Ectodermal cell (in vitro differentiated cells): ENCODE results near the gene TAX1BP3.

ENCODE experiments used
- H3K27ac ChIP-seq: 2 replicates; pipeline ENCODE4 v1.7.0; 2013; ENCODE audit warnings: mild to moderate bottlenecking, low read depth, low read length; ENCODE audit not compliant: insufficient read depth, poor library complexity, severe bottlenecking
- H3K27me3 ChIP-seq: 2 replicates; pipeline ENCODE4 v1.7.0; 2013; ENCODE audit warnings: mild to moderate bottlenecking, low read length; ENCODE audit not compliant: insufficient read depth, control insufficient read depth, poor library complexity, severe bottlenecking
- H3K36me3 ChIP-seq: one replicate; pipeline ENCODE4 v1.7.0; 2013; ENCODE audit warnings: low read length; ENCODE audit not compliant: control insufficient read depth, insufficient read depth
- H3K4me1 ChIP-seq: one replicate; pipeline ENCODE4 v1.7.0; 2013; ENCODE audit warnings: low read length; ENCODE audit not compliant: control insufficient read depth, insufficient read depth
- H3K4me3 ChIP-seq: 2 replicates; pipeline ENCODE4 v1.7.0; 2013; ENCODE audit warnings: low read depth, low read length, control low read depth; ENCODE audit not compliant: insufficient read depth
- H3K9me3 ChIP-seq: 2 replicates; pipeline ENCODE4 v1.7.0; 2013; ENCODE audit warnings: mild to moderate bottlenecking, low read length, moderate library complexity; ENCODE audit not compliant: control insufficient read depth
- WGBS, 2 experiments: methylation state at CpG; one replicate each; pipeline ENCODE4 v1.1.7; 2013; ENCODE audit warnings: missing lambda C conversion rate in 2 of 2; 5-methylcytosine and 5-hydroxymethylcytosine counted together

The TAX1BP3 gene

DNA sequence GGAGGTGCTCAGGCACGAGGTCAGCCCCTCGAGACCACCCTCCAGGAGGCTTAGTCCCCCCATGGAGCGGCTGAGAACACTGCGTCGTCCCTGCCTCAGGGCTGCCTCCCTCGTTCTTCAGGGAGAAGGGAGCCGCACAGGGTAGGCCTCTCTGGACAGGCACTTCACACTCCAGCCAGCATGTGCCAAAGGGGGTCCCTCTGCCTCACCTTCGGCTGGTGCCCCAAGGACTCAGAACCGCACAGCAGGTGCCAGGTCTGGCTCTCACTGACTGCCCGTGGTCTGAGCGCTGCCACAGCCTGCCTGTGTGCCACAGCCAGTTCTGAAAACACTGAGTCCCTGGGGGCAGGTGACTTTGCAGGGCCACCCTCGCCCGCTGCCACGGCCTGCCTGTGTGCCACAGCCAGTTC, 20.5 kb upstream of the TAX1BP3 start:
- peaks cover 3% of the 10 kb centered on the region for H3K27me3 ChIP-seq
- no peaks in the 10 kb centered on the region for H3K36me3 ChIP-seq
- H3K9me3 ChIP-seq = no peaks in the 10 kb centered on the region
- H3K4me1 ChIP-seq = peaks cover 4% of the 10 kb centered on the region
- H3K4me3 ChIP-seq = no peak overlapping the region
- 72 to 76% methylated on average over 11 to 12 of the region's 14 CpGs for WGBS, 2 experiments
- H3K27ac ChIP-seq = no peak overlapping the region

DNA sequence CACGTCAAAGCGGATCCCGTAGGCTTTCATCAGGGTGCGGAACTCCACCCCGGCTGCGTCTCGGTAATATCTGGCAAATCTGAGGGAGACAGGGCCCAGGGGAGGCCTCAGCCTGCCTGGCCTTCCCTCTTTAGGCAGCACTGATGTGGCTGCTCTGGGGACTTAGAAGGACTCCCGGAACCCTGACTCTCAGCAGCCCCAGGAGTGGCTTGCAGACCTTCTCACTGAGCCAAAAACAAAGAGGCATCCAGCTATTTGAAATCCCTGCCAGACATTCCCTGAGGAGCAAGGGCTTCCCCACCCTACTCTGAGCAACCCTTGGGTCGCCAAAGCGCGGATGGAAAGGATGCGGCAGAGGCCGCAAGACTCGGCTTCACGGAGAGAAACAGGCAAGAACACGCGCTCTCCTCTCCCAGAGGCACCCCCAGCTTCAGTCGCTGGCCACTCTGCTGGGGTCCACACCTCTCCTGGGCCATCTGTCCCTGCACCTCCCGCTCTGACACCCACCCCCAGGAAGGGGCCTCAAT, 19.7 kb upstream of the TAX1BP3 start:
- no peak overlapping the region for H3K4me3 ChIP-seq

DNA sequence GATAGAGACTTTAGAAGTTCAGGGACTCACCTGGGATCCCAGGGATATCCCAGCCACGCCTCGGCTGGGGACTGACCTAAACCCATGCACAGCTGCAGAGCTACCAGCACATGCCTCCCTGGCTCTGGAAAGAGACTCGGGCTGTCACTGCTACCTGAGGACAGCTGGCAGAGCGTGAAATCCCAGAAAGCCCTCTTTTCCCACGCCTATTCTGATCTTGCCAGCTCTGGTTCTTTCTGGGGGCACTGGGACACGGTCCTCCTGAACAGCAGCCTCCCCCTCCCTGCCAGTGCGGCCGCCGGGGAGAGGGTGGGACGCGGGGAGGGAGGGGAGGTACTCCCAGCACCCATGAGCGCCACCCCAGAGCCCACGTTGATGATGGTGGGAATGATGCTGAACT, 16.8 kb upstream of the TAX1BP3 start:
- Histone ChIP-seq H3K27ac (no peak overlapping the region), H3K9me3 (no peaks in the 10 kb centered on the region), H3K27me3 (no peaks in the 10 kb centered on the region), H3K36me3 (no peaks in the 10 kb centered on the region), H3K4me3 (no peak overlapping the region), H3K4me1 (peaks cover 4% of the 10 kb centered on the region)
- 86 to 87% methylated on average over 12 to 13 of the region's 13 CpGs for WGBS, 2 experiments

More for the DNA sequence above, 19.7 kb upstream of the TAX1BP3 start:
- Histone ChIP-seq H3K36me3 (no peaks in the 10 kb centered on the region), H3K9me3 (no peaks in the 10 kb centered on the region), H3K27ac (no peak overlapping the region), H3K27me3 (no peaks in the 10 kb centered on the region), H3K4me1 (peaks cover 4% of the 10 kb centered on the region)
- WGBS, 2 experiments = 66 to 69% methylated on average over 19 of the region's 19 CpGs

DNA sequence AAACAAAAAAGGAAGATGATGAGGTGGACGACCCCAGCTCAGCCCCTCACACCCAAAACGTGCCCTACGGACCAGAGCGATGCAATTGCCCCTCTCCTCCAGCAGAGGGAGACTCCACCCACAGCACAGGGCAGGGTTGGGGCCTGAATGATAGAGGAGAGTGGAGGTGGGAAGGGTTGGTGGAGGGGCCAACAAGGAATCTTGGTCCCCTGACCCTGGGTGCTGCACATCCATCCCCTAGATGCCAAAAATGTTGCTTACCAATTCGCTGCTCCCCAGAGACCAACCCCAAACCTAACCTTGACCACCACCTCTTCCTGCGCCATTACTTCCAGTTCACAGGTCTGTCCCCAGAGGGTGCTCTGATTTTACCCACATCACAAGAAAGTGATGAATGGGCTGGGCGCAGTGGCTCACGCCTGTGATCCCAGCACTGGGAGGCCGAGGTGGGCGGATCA, 14.7 kb upstream of the TAX1BP3 start:
- 40 to 44% methylated on average over 10 of the region's 10 CpGs for WGBS, 2 experiments
- Histone ChIP-seq H3K9me3 (no peaks in the 10 kb centered on the region), H3K27me3 (no peaks in the 10 kb centered on the region), H3K4me1 (no peaks in the 10 kb centered on the region), H3K4me3 (no peak overlapping the region), H3K27ac (no peak overlapping the region), H3K36me3 (no peaks in the 10 kb centered on the region)

DNA sequence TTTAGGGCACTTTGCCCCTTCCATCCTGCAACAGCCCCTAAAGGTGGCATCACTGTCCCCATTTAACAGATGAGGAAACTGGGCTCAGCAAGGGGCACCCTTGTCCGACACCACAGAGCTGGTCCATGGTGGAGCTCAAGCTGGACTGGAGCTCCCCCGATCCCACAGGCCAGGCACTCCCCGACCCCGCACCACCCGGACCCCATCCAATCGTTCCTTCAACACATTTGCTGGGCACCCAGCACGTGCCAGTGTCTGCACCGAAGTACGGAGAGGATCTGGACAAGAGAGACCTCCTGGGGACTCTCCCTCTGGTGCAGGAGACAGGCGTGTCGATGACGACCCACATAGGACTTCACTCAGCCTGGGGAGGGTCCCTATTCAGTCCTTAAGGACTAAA, 13.7 kb upstream of the TAX1BP3 start:
- Histone ChIP-seq H3K27me3 (no peaks in the 10 kb centered on the region), H3K27ac (no peak overlapping the region), H3K9me3 (no peaks in the 10 kb centered on the region), H3K4me3 (no peak overlapping the region), H3K36me3 (no peaks in the 10 kb centered on the region), H3K4me1 (no peaks in the 10 kb centered on the region)
- 93 to 95% methylated on average over 12 of the region's 12 CpGs for WGBS, 2 experiments

DNA sequence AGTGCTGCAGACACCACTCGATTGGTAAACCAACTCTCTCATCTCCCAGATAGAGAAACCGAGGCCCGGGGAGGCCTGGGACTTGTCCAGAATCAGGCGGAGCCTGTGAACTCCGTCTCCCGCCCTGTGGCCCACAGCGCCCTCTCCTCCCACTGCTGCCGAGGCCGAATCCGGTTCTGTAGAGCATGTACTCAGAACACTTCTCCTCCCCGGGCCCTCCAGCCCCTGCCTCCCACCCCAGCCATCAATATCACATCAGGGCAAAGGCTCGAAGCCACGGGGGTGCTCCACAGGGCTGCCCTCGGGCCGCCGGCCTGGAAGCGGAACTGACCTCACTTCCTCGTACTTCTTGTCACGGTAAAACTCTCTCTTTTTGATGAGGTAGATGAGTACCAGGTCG, 13.2 kb upstream of the TAX1BP3 start:
- H3K9me3 ChIP-seq = no peaks in the 10 kb centered on the region
- H3K4me3 ChIP-seq = no peak overlapping the region
- H3K27ac ChIP-seq = no peak overlapping the region
- no peaks in the 10 kb centered on the region for H3K4me1 ChIP-seq
- 89 to 91% methylated on average over 20 of the region's 20 CpGs for WGBS, 2 experiments
- H3K27me3 ChIP-seq = no peaks in the 10 kb centered on the region
- no peaks in the 10 kb centered on the region for H3K36me3 ChIP-seq

DNA sequence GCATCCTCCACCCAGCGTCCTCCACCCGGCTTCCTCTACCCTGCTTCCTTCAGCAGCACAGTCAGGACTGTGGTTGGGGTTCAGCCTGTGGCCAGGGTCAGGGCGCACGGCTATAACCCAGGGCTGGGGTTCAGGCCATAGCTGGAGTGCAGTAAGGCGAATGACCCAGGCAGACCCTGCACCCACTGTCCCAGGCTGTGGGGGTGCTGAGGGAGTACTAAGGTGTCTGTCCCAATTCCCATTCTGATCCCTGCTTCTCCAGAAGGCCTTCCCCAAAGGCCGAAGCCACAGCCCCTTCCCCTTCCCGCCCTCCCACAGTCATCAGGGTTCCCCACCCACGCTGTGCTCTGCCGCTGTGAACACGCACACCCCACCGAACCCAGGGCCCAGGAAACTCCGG, 12.7 kb upstream of the TAX1BP3 start:
- no peaks in the 10 kb centered on the region for H3K4me1 ChIP-seq
- no peaks in the 10 kb centered on the region for H3K27me3 ChIP-seq
- H3K27ac ChIP-seq = no peak overlapping the region
- no peak overlapping the region for H3K4me3 ChIP-seq
- no peaks in the 10 kb centered on the region for H3K36me3 ChIP-seq
- H3K9me3 ChIP-seq = no peaks in the 10 kb centered on the region
- 94 to 95% methylated on average over 12 of the region's 12 CpGs for WGBS, 2 experiments

DNA sequence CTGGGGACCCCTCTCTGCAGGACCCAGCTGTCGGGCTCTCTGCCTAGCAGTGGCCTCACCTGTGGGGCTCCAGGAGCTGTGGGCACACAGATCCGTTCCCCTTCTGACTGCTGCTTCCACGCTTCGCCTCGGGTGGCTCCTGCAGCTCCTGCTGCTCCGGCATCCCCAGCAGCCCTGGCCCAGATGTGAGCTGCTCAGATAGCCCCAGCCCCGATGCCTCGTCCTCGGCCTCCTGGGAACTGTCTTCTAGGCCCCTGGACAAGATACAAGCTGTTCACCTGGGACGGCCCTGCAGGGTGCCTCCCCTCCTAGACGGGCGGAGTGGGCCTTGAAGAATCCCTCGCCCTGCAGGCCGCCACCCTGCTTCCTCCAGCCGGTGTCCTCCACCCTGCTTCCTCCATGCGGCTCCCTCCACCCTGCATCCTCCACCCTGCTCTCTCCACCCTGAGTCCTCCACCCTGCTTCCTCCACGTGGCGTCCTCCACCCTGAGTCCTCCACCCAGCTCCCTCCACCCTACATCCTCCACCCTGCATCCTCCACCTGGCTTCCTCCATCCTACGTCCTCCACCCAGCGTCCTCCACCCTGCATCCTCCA, 11.3 kb upstream of the TAX1BP3 start:
- H3K9me3 ChIP-seq = no peaks in the 10 kb centered on the region
- no peak overlapping the region for H3K4me3 ChIP-seq
- no peaks in the 10 kb centered on the region for H3K36me3 ChIP-seq
- no peaks in the 10 kb centered on the region for H3K27me3 ChIP-seq
- 87% methylated on average over 20 of the region's 20 CpGs for WGBS, 2 experiments
- no peaks in the 10 kb centered on the region for H3K4me1 ChIP-seq
- H3K27ac ChIP-seq = no peak overlapping the region

DNA sequence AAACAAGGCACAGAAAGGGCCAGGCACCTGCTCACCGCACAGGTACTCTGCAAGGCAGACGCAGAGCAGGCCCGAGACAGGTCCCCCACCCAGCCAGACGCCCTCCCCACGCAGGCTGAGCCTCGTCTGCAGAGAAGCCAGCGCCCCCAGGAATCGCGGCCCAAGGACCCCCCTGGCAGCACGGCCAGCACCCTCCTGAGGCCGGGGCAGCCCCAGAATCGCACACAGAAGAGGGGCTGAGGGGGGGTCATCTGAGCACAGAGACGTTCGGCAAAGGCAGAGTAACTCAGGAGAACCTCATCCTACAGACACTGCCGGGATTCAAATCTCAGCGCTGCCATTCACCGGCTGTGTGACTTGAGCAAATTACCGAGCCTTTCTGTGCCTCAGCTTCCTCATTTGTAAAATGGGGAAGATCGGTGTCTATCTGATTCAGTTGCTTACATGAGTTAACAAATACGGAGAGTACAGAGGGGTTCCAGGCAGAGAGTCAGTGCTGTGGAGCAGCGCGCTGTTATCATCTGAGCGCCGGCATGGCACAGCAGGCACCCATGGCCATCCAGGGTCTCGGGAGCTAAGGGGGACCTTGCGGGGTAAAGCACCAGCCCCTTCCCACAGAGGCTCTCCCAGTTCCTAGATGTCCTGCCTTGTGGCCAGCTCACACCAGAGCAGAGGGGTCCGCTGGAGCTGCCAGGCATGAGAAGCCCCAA, 10.6 kb upstream of the TAX1BP3 start:
- Histone ChIP-seq H3K4me1 (no peaks in the 10 kb centered on the region), H3K27ac (no peak overlapping the region), H3K9me3 (no peaks in the 10 kb centered on the region), H3K36me3 (no peaks in the 10 kb centered on the region), H3K4me3 (no peak overlapping the region), H3K27me3 (no peaks in the 10 kb centered on the region)
- WGBS, 2 experiments = 93 to 94% methylated on average over 27 of the region's 27 CpGs

DNA sequence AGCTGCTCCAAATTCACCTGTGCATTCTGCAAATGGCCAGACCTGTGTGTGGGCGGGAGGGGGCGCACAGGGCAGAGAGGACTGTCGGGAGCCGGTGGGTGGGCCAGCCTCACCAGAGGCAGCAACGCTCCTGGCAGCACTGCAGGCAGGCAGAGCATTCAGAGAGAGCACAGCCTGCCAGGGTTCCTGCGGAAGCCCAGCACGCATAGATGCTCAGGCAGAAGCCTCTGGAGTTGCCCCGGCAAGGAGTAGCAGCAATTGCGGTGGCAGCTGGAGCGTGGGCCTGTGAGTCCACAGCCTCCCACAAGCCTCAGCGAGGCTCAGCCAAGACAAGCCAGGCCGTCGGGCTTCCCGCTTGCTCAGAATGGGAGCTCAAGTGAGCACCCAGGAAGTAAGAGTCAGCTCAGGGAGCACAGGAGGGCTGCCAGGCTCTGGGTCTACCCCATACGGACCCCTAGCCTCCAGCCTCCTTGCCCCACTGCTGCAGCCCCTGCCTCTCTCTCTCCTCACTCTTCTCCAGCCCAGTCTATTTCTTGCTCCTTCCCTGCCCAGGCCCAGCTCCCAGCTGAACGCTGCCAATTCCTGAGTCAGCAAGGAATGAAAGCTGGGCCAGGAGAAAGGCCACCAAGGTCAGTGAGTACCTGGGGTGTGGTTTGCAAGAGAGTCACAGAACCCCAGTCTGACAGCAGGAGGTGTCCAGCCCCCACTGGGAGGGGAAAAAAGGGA, 9.9 kb upstream of the TAX1BP3 start:
- WGBS, 2 experiments = 57 to 60% methylated on average over 16 of the region's 16 CpGs
- Histone ChIP-seq H3K9me3 (no peaks in the 10 kb centered on the region), H3K36me3 (no peaks in the 10 kb centered on the region), H3K27ac (no peak overlapping the region), H3K27me3 (no peaks in the 10 kb centered on the region), H3K4me1 (no peaks in the 10 kb centered on the region), H3K4me3 (no peak overlapping the region)
